Ovary (tissue), 9 donors: ENCODE results near the gene KIF1A. TPM values are rescaled to one million over a fixed set of nuclear protein-coding genes. Genes with fewer than 3 reads are reported as not detected.
A peak's percentile ranks its signal among the peaks of the same experiment; 100 is the strongest.

Experiments used
- DNase-seq, 5 donors: peaks; one replicate each; pipeline ENCODE4 v3.0.0-alpha.2; 2019 to 2020
- H3K27ac ChIP-seq, 2 donors: fragments of 200-600 bp; one replicate each; pipeline versions ENCODE4 v1.5.1 to v1.8.0; 2019 to 2022
- H3K27me3 ChIP-seq: fragments of 200-600 bp; one replicate; pipeline ENCODE4 v1.8.0; 2022
- H3K36me3 ChIP-seq: fragments of 200-600 bp; sonication (generic); one replicate; pipeline ENCODE4 v1.5.1; 2019
- H3K4me1 ChIP-seq: one replicate; pipeline ENCODE4 v1.8.1; 2013; ENCODE audit warnings: mild to moderate bottlenecking, moderate library complexity; ENCODE audit not compliant: insufficient read depth
- H3K4me3 ChIP-seq: fragments of 200-600 bp; sonication (generic); one replicate; pipeline ENCODE4 v1.5.1; 2017
- H3K9me3 ChIP-seq, 2 donors: fragments of 200-600 bp in 1 of 2; sonication (generic) in 1 of 2; one replicate each; pipeline versions ENCODE4 v1.5.1 to v1.8.1; 2013 to 2019; ENCODE audit warnings: mild to moderate bottlenecking in 1 of 2, moderate library complexity in 1 of 2
- EP300 ChIP-seq: sonication (generic); formaldehyde crosslinking; IDR thresholded peaks from one replicate; pipeline ENCODE4 v1.6.1; 2017; ENCODE audit warnings: antibody characterized with exemption
- POLR2A ChIP-seq: fragments of 450-650 bp; IDR thresholded peaks from one replicate; pipeline ENCODE4 v1.6.1; 2017; ENCODE audit warnings: antibody characterized with exemption, mild to moderate bottlenecking, moderate library complexity
- WGBS, 3 donors: extraction: QIAGEN DNeasy Blood & Tissue Kit in 1 of 3; methylation state at CpG; one replicate each; pipeline versions ENCODE4 v1.1.5 to v1.1.7; 2013 to 2017; 5-methylcytosine and 5-hydroxymethylcytosine counted together
- intact Hi-C, 4 donors: fragments of 100-400 bp; cut with DNase I; formaldehyde crosslinking; loops; one replicate each; pipeline versions ENCODE4 v1.11.0 to v1.15.1; 2022 to 2023
- polyA plus RNA-seq, 2 donors: library from polyadenylated mRNA; stranded (reverse); fragments of 200-250 nt in 1 of 2; fragments of 350-450 nt in 1 of 2; fragmentation: Illumina TruSeq in 1 of 2; extraction: RNeasy Lipid Tissue Mini Kit (QIAGEN cat#74804) in 1 of 2; gene quantifications; one replicate each; pipeline ENCODE4 v1.2.3, GENCODE V29; 2013 to 2014
- total RNA-seq, 7 donors: library from RNA; depleted of rRNA in 2 of 7; stranded (reverse); fragments of >200 nt in 2 of 7; fragmentation: NEBNext Ultra II Directional in 3 of 7; extraction: Animal tissue kit (Norgen Biotek cat#: 25700) in 3 of 7; gene quantifications; one replicate each; pipeline versions ENCODE4 v1.1.0 to v1.2.4, GENCODE V29; 2016 to 2023
- TF ChIP-seq, protein P1 (sequence below), 3 donors: fragments of 450-650 bp in 2 of 3; fragments of 200-600 bp in 1 of 3; IDR thresholded peaks; one replicate each; pipeline versions ENCODE4 v1.5.1 to v1.8.0; 2016 to 2022; ENCODE audit warnings: antibody characterized with exemption in 3 of 3, mild to moderate bottlenecking in 1 of 3
- donor health status: DM: no; HTN: no; CAD: no; lungs with moderate emphysema.
- donor health status: DM: no; HTN: no; CAD: no.
- donor health status: Bipolar disorder and iron deficiency.
- donor health status: DM: yes; HTN: yes; CAD: no.
- donor health status: DM: no; HTN: no; CAD: no.
- donor health status: DM: yes; HTN: yes; CAD: no.

The KIF1A gene
- total and polyA plus RNA-seq, 9 donors = 0.48 to 4.4 (median 1.2) TPM

DNA sequence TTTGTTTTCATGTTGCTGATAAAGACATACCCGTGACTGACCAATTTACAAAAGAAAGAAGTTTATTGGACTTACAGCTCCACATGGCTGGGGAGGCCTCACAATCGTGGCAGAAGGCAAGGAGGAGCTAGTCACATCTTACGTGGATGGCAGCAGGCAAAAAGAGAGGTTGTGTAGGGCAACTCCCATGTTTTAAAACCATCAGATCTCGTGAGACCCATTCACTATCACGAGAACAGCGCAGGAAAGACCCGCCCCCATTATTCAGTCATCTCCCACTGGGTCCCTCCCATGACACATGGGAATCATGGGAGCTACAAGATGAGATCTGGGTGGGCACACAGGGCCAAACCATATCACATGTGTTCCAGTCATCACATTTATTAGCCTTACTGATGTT is 111.6 kb downstream of the KIF1A start:
- Histone ChIP-seq H3K4me1 (no peaks in the 10 kb centered on the region), H3K36me3 (no peaks in the 10 kb centered on the region), H3K4me3 (no peak overlapping the region), H3K9me3 (no peaks in the 10 kb centered on the region), H3K27ac (no peak overlapping the region), H3K27me3 (no peaks in the 10 kb centered on the region)
- 70 to 74% (median 73%) methylated on average over 7 of the region's 7 CpGs for WGBS, 3 donors
- TF ChIP-seq EP300 (no peak), POLR2A (no peak)
- TF ChIP-seq, protein P1, sequence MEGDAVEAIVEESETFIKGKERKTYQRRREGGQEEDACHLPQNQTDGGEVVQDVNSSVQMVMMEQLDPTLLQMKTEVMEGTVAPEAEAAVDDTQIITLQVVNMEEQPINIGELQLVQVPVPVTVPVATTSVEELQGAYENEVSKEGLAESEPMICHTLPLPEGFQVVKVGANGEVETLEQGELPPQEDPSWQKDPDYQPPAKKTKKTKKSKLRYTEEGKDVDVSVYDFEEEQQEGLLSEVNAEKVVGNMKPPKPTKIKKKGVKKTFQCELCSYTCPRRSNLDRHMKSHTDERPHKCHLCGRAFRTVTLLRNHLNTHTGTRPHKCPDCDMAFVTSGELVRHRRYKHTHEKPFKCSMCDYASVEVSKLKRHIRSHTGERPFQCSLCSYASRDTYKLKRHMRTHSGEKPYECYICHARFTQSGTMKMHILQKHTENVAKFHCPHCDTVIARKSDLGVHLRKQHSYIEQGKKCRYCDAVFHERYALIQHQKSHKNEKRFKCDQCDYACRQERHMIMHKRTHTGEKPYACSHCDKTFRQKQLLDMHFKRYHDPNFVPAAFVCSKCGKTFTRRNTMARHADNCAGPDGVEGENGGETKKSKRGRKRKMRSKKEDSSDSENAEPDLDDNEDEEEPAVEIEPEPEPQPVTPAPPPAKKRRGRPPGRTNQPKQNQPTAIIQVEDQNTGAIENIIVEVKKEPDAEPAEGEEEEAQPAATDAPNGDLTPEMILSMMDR (IDR thresholded peaks at IDR 0.05) = no peak
- intact Hi-C loops = no loop called here
- no peak for DNase-seq

DNA sequence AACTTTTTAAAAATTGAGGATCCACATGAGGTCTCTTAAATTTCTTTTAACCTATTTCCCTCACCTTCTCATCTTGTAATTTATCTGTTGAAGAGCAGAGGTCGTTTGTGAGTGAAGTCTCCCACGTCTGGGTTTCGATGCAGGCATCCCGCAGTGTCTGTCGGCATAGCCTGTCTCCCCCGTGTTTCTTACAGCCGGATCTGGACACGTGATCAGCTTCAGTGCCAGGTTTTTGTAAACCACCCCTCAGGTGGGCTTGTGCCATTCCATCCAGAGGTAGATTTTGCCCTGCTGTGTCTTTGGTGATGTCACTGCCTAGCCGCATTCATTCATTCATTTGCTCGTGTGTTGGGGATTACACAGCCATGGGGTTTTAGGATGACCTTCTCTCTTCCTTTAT is 112.2 kb downstream of the KIF1A start:
- intact Hi-C loops = no loop called here
- H3K4me3 ChIP-seq = no peak overlapping the region
- no peak overlapping the region for H3K27ac ChIP-seq
- no peaks in the 10 kb centered on the region for H3K4me1 ChIP-seq
- no peaks in the 10 kb centered on the region for H3K9me3 ChIP-seq
- DNase-seq = no peak
- H3K36me3 ChIP-seq = no peaks in the 10 kb centered on the region
- 21 to 24% (median 23%) methylated on average over 10 of the region's 10 CpGs for WGBS, 3 donors
- TF ChIP-seq POLR2A (no peak), EP300 (no peak)
- TF ChIP-seq, protein P1 (IDR thresholded peaks at IDR 0.05) = no peak
- H3K27me3 ChIP-seq = no peaks in the 10 kb centered on the region

DNA sequence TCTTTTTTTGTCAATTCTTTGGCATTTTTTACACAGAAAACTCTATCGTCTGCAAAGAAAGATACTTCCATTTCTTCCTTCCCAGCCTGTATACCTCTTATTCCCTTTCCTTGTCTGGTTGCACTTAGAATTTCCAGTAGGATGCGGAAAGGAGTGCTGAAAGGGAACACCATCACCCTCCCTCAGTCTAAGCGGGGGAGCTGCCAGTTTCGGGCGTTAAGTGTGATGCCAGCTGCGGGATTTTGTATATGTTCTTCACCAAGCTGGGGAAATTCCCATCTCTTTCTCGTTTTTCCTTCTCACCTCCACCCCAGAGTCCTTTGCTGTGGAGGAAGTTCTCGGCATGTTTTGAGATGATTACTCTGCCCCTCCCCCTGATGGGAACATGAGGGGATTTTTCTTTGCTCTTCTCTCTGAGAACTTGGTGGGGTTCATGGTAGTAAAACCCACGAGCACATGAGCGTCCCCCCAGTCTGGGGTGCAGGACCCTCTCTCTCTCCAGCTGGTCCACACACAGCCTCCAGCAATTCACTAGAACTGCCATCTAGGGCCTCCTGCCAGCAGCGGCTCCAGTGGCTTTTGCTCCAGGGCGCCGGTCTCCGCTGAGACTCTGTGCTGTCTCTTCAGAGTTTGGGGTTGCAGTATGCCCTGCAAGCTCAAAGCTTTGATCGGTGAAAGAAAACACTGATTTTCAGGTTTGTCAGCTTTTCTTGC is 112.8 kb downstream of the KIF1A start:
- WGBS, 3 donors = 49 to 56% (median 54%) methylated on average over 15 of the region's 15 CpGs
- intact Hi-C loops = no loop called here
- no peaks in the 10 kb centered on the region for H3K27me3 ChIP-seq

DNA sequence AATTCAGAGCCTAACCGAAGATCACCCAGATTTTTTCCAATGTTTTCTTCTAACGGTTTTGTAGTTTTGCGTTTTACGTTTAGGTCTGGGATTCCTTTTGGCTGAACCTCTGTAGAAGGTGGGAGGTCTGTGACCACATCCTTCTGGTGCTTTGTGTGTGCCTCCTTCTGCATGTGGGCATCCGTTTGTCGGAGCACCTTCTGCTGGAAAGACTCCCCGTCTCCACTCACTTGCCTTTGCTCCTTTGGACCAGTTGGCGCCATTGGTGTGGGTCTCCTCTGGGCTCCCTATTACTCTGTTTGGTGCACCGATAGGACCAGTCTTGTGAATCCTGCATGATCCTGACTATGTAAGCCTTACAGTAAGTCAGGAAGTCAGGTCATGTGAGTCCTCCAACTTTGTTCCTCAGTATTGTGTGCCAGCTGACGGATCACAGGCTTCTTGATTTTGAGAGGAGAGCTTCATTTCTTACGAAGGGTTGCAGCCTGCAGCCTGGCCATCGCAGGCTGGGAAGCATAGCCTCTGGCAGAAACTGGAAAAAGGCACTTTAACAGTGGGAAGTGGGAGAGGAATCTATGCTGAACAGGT is 114.7 kb downstream of the KIF1A start:
- Histone ChIP-seq H3K4me1 (no peaks in the 10 kb centered on the region), H3K27ac (no peak overlapping the region), H3K27me3 (no peaks in the 10 kb centered on the region), H3K9me3 (no peaks in the 10 kb centered on the region), H3K36me3 (no peaks in the 10 kb centered on the region), H3K4me3 (no peak overlapping the region)
- intact Hi-C loops = no loop called here
- 61 to 75% (median 67%) methylated on average over 12 of the region's 12 CpGs for WGBS, 3 donors
- DNase-seq = no peak
- no peak for TF ChIP-seq POLR2A
- no peak for TF ChIP-seq EP300

More for the DNA sequence above, 112.8 kb downstream of the KIF1A start:
- no peak for DNase-seq
- H3K36me3 ChIP-seq = no peaks in the 10 kb centered on the region
- H3K9me3 ChIP-seq = no peaks in the 10 kb centered on the region
- no peak overlapping the region for H3K27ac ChIP-seq
- TF ChIP-seq, protein P1 (IDR thresholded peaks at IDR 0.05) = no peak
- TF ChIP-seq POLR2A = no peak
- H3K4me1 ChIP-seq = no peaks in the 10 kb centered on the region
- H3K4me3 ChIP-seq = no peak overlapping the region

DNA sequence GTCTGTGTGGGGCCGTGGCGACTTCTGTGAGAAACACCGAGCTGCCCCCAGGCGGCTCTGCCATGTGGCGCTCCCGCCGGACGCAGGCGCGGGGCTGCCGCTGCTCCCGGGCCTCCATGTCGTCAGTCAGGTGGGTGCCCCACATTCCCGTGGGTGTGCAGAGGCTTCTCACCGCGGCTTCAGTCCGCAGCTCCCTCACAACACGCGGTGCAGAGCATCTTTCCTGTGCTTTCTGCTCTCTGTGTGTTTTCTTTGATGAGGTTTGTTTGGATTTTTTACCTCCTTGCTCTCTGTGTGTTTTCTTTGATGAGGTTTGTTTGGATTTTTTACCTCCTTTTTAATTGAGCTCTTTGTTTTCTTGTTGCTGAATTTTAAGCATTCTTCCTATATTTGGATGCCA is 115.4 kb downstream of the KIF1A start:
- WGBS, 3 donors = 23 to 52% (median 33%) methylated on average over 19 of the region's 19 CpGs
- Histone ChIP-seq H3K9me3 (no peaks in the 10 kb centered on the region), H3K27ac (no peak overlapping the region), H3K4me3 (no peak overlapping the region), H3K4me1 (no peaks in the 10 kb centered on the region), H3K36me3 (no peaks in the 10 kb centered on the region), H3K27me3 (no peaks in the 10 kb centered on the region)
- peak in 2 of 5 donors; percentile 3 to 26 for DNase-seq
- intact Hi-C loops = no loop called here
- TF ChIP-seq POLR2A = no peak
